ENCODE measurements around the gene E2F8.

The E2F8 gene

DNA sequence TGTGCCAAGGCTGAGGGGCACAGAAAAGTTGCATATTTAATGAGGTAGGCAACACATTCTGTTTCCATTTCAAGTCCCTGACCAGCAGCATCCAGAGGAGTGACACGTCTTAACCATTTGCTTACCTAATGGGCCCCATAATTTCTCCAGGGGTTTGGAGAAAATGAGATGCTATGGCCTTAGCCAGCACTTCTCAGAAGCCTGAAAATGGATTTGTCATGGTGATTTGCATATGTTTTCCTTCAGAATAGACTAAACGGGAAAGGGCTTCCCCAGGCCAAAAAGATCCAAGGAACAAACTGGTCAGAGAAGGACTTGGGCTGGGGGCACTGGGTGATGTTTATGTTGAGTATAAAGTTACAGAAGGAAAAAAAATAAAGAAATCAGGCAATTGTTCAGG lies 55.7 kb downstream of the E2F8 start:
- no peak for DNase-seq

- no peak for DNase-seq
Measured at GRCh38 chr11:19183646-19184045, 57.1 kb downstream of the E2F8 start.

GRCh38 chr11:19181531-19182261 lies 59.0 kb downstream of the E2F8 start:
- DNase-seq, result no peak

GRCh38 chr11:19176629-19177186 lies 64.0 kb downstream of the E2F8 start:
- no peak for DNase-seq

Measured in NCI-H1417 treated with DMSO at 0.1 percent for 48 hours (cell line).